MM.1S (cell line): Measurements from ENCODE around the gene PTPRD.

Experiments used
- DNase-seq: peaks from one replicate; pipeline ENCODE4 v3.0.0-alpha.2; 2015
- H2AFZ ChIP-seq: fragments of 300-600 bp; sonication (generic); 2 replicates; pipeline ENCODE4 v1.6.0; 2016; ENCODE audit warnings: antibody characterized with exemption, low read length
- H3F3A ChIP-seq: fragments of 300-600 bp; sonication (generic); 2 replicates; pipeline ENCODE4 v1.6.1; 2016; ENCODE audit warnings: mild to moderate bottlenecking, antibody characterized with exemption, low read length, moderate library complexity, mixed read lengths; ENCODE audit not compliant: insufficient read depth
- H3K27ac ChIP-seq: fragments of 300-600 bp; sonication (generic); 2 replicates; pipeline ENCODE4 v1.5.1; 2016; ENCODE audit warnings: mild to moderate bottlenecking, low read length
- H3K27me3 ChIP-seq: fragments of 300-600 bp; sonication (generic); replicated peaks from 2 replicates; pipeline ENCODE4 v1.6.0; 2016; ENCODE audit warnings: low read length; ENCODE audit not compliant: insufficient read depth
- H3K36me3 ChIP-seq: fragments of 300-600 bp; sonication (generic); replicated peaks from 2 replicates; pipeline ENCODE4 v1.6.1; 2016; ENCODE audit warnings: mild to moderate bottlenecking, low read length, mixed read lengths; ENCODE audit not compliant: insufficient read depth
- H3K4me1 ChIP-seq: fragments of 300-600 bp; sonication (generic); 2 replicates; pipeline ENCODE4 v1.6.1; 2016; ENCODE audit warnings: low read length, mixed read lengths
- H3K4me2 ChIP-seq: fragments of 300-600 bp; sonication (generic); 2 replicates; pipeline ENCODE4 v1.6.0; 2016; ENCODE audit warnings: low read depth, low read length
- H3K4me3 ChIP-seq: fragments of 300-600 bp; sonication (generic); 2 replicates; pipeline ENCODE4 v1.5.1; 2016; ENCODE audit warnings: low read length, mixed read lengths
- H3K79me2 ChIP-seq: fragments of 300-600 bp; sonication (generic); 2 replicates; pipeline ENCODE4 v1.6.1; 2016; ENCODE audit warnings: mixed run types, low read length, mixed read lengths
- H3K9ac ChIP-seq: fragments of 300-600 bp; sonication (generic); 2 replicates; pipeline ENCODE4 v1.6.1; 2016; ENCODE audit warnings: low read length, mixed read lengths
- H3K9me2 ChIP-seq: fragments of 300-600 bp; sonication (generic); replicated peaks from 2 replicates; pipeline ENCODE4 v1.6.1; 2016; ENCODE audit warnings: mild to moderate bottlenecking, low read length, mixed read lengths; ENCODE audit not compliant: insufficient read depth
- H3K9me3 ChIP-seq: fragments of 300-600 bp; sonication (generic); replicated peaks from 2 replicates; pipeline ENCODE4 v1.6.1; 2016; ENCODE audit warnings: mild to moderate bottlenecking, low read length, mixed read lengths; ENCODE audit not compliant: insufficient read depth
- H4K20me1 ChIP-seq: fragments of 300-600 bp; sonication (generic); 2 replicates; pipeline ENCODE4 v1.6.1; 2016; ENCODE audit warnings: mild to moderate bottlenecking, low read length, moderate library complexity, mixed read lengths; ENCODE audit not compliant: insufficient read depth
- EZH2 ChIP-seq: fragments of 300-600 bp; sonication (generic); optimal IDR thresholded peaks from 2 replicates; pipeline ENCODE3; 2017; ENCODE audit warnings: low read depth, mild to moderate bottlenecking, antibody characterized with exemption, low read length, mixed read lengths
- EZH2phosphoT487 ChIP-seq: fragments of 300-600 bp; sonication (generic); IDR thresholded peaks from 2 replicates; pipeline ENCODE4 v1.6.1; 2018; ENCODE audit warnings: antibody characterized with exemption, low read length
- TF ChIP-seq, protein P1 (sequence below): fragments of 300-600 bp; sonication (generic); IDR thresholded peaks from 2 replicates; pipeline ENCODE4 v1.5.1; 2016; ENCODE audit warnings: antibody characterized with exemption, low read length, mixed read lengths

Gene PTPRD

GRCh38 chr9:8389531-8389930 lies 2223.3 kb downstream of the PTPRD start:
- H3K9ac ChIP-seq = no peak overlapping the region

GRCh38 chr9:8388132-8388531 lies 2224.7 kb downstream of the PTPRD start:
- no peak overlapping the region for H3K4me2 ChIP-seq
- no peak overlapping the region for H3K4me3 ChIP-seq
- no peaks in the 10 kb centered on the region for H3K9me3 ChIP-seq
- H4K20me1 ChIP-seq = no peaks in the 10 kb centered on the region
- H3K36me3 ChIP-seq = no peaks in the 10 kb centered on the region
- TF ChIP-seq EZH2phosphoT487 (no peak), EZH2 (no peak)
- TF ChIP-seq, protein P1, sequence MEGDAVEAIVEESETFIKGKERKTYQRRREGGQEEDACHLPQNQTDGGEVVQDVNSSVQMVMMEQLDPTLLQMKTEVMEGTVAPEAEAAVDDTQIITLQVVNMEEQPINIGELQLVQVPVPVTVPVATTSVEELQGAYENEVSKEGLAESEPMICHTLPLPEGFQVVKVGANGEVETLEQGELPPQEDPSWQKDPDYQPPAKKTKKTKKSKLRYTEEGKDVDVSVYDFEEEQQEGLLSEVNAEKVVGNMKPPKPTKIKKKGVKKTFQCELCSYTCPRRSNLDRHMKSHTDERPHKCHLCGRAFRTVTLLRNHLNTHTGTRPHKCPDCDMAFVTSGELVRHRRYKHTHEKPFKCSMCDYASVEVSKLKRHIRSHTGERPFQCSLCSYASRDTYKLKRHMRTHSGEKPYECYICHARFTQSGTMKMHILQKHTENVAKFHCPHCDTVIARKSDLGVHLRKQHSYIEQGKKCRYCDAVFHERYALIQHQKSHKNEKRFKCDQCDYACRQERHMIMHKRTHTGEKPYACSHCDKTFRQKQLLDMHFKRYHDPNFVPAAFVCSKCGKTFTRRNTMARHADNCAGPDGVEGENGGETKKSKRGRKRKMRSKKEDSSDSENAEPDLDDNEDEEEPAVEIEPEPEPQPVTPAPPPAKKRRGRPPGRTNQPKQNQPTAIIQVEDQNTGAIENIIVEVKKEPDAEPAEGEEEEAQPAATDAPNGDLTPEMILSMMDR = no peak
- DNase-seq = no peak
- H3K27me3 ChIP-seq = no peaks in the 10 kb centered on the region
- H3K27ac ChIP-seq = no peak overlapping the region
- H3K79me2 ChIP-seq = no peaks in the 10 kb centered on the region
- no peaks in the 10 kb centered on the region for H3K9me2 ChIP-seq
- no peaks in the 10 kb centered on the region for H3K4me1 ChIP-seq
- no peak overlapping the region for H2AFZ ChIP-seq
- H3F3A ChIP-seq = no peaks in the 10 kb centered on the region
- no peak overlapping the region for H3K9ac ChIP-seq

More at GRCh38 chr9:8389531-8389930, 2223.3 kb downstream of the PTPRD start:
- TF ChIP-seq, protein P1 = no peak
- H3K27ac ChIP-seq = no peak overlapping the region
- no peak overlapping the region for H3K4me2 ChIP-seq
- H3K27me3 ChIP-seq = no peaks in the 10 kb centered on the region
- no peaks in the 10 kb centered on the region for H4K20me1 ChIP-seq
- no peak overlapping the region for H3K4me3 ChIP-seq
- no peaks in the 10 kb centered on the region for H3F3A ChIP-seq
- H3K9me3 ChIP-seq = no peaks in the 10 kb centered on the region
- no peak for DNase-seq
- H3K4me1 ChIP-seq = no peaks in the 10 kb centered on the region
- H3K36me3 ChIP-seq = no peaks in the 10 kb centered on the region
- no peaks in the 10 kb centered on the region for H3K79me2 ChIP-seq
- no peak overlapping the region for H2AFZ ChIP-seq
- H3K9me2 ChIP-seq = no peaks in the 10 kb centered on the region

GRCh38 chr9:8384091-8384490 lies 2228.7 kb downstream of the PTPRD start:
- H3F3A ChIP-seq = no peaks in the 10 kb centered on the region
- no peaks in the 10 kb centered on the region for H3K36me3 ChIP-seq
- no peaks in the 10 kb centered on the region for H3K9me2 ChIP-seq
- DNase-seq = no peak
- TF ChIP-seq EZH2 = no peak
- TF ChIP-seq EZH2phosphoT487 = no peak
- TF ChIP-seq, protein P1 = no peak
- no peak overlapping the region for H3K9ac ChIP-seq
- no peak overlapping the region for H3K27ac ChIP-seq
- H2AFZ ChIP-seq = no peak overlapping the region
- no peaks in the 10 kb centered on the region for H3K9me3 ChIP-seq
- H3K79me2 ChIP-seq = no peaks in the 10 kb centered on the region
- no peaks in the 10 kb centered on the region for H4K20me1 ChIP-seq
- H3K27me3 ChIP-seq = no peaks in the 10 kb centered on the region
- H3K4me1 ChIP-seq = no peaks in the 10 kb centered on the region
- H3K4me3 ChIP-seq = no peak overlapping the region
- H3K4me2 ChIP-seq = no peak overlapping the region
